Parathyroid adenoma (tissue), 2 donors: Measurements from ENCODE around the gene OR4D2.
A peak's percentile ranks its signal among the peaks of the same experiment; 100 is the strongest.

Experiments used
- H2AFZ ChIP-seq: fragments of 300-600 bp; sonication (generic); one replicate; pipeline ENCODE4 v1.7.0; 2017; ENCODE audit warnings: antibody characterized with exemption, mild to moderate bottlenecking
- H3K27ac ChIP-seq: fragments of 300-600 bp; sonication (generic); one replicate; pipeline ENCODE4 v1.7.0; 2017
- H3K27me3 ChIP-seq: fragments of 300-600 bp; sonication (generic); one replicate; pipeline ENCODE4 v1.7.0; 2017; ENCODE audit warnings: low read length; ENCODE audit not compliant: control insufficient read depth, insufficient read depth
- H3K36me3 ChIP-seq: fragments of 300-600 bp; sonication (generic); one replicate; pipeline ENCODE4 v1.7.0; 2017; ENCODE audit warnings: low read length; ENCODE audit not compliant: control insufficient read depth, insufficient read depth
- H3K4me1 ChIP-seq: fragments of 300-600 bp; sonication (generic); one replicate; pipeline ENCODE4 v1.7.0; 2017; ENCODE audit warnings: control low read depth
- H3K4me2 ChIP-seq: fragments of 300-600 bp; sonication (generic); one replicate; pipeline ENCODE4 v1.7.0; 2017; ENCODE audit warnings: low read length
- H3K4me3 ChIP-seq: fragments of 300-600 bp; sonication (generic); one replicate; pipeline ENCODE4 v1.7.0; 2017; ENCODE audit warnings: low read depth, low read length
- H3K79me2 ChIP-seq: fragments of 300-600 bp; sonication (generic); one replicate; pipeline ENCODE4 v1.7.0; 2017; ENCODE audit warnings: control low read depth
- H3K9ac ChIP-seq: fragments of 300-600 bp; sonication (generic); one replicate; pipeline ENCODE4 v1.7.0; 2017; ENCODE audit warnings: mild to moderate bottlenecking
- H3K9me3 ChIP-seq: fragments of 300-600 bp; sonication (generic); one replicate; pipeline ENCODE4 v1.7.0; 2017; ENCODE audit warnings: low read length; ENCODE audit not compliant: control insufficient read depth
- CTCF ChIP-seq: fragments of 300-600 bp; sonication (generic); IDR thresholded peaks from one replicate; pipeline ENCODE4 v1.7.0; 2017; ENCODE audit warnings: antibody characterized with exemption, mild to moderate bottlenecking
- donor health status: primary hyperparathyroidism.

The OR4D2 gene

GRCh38 chr17:58210922-58211321, 44.1 kb downstream of the OR4D2 start:
- no peaks in the 10 kb centered on the region for H3K9me3 ChIP-seq
- no peaks in the 10 kb centered on the region for H3K79me2 ChIP-seq
- TF ChIP-seq CTCF = no peak
- no peak overlapping the region for H3K4me2 ChIP-seq
- H3K4me1 ChIP-seq = no peaks in the 10 kb centered on the region
- H3K36me3 ChIP-seq = no peaks in the 10 kb centered on the region
- no peak overlapping the region for H2AFZ ChIP-seq
- H3K27ac ChIP-seq = no peak overlapping the region
- H3K4me3 ChIP-seq = no peak overlapping the region
- H3K27me3 ChIP-seq = no peaks in the 10 kb centered on the region
- H3K9ac ChIP-seq = no peak overlapping the region

GRCh38 chr17:58215685-58216084, 48.9 kb downstream of the OR4D2 start:
- Histone ChIP-seq H3K27ac (no peak overlapping the region), H3K4me3 (no peak overlapping the region), H2AFZ (no peak overlapping the region), H3K36me3 (no peaks in the 10 kb centered on the region), H3K79me2 (no peaks in the 10 kb centered on the region), H3K9ac (no peak overlapping the region), H3K27me3 (no peaks in the 10 kb centered on the region), H3K4me2 (no peak overlapping the region), H3K9me3 (no peaks in the 10 kb centered on the region), H3K4me1 (no peaks in the 10 kb centered on the region)
- no peak for TF ChIP-seq CTCF

GRCh38 chr17:58217766-58218165, 51.0 kb downstream of the OR4D2 start:
- TF ChIP-seq CTCF = no peak
- H3K27ac ChIP-seq = no peak overlapping the region
- no peaks in the 10 kb centered on the region for H3K36me3 ChIP-seq
- H3K79me2 ChIP-seq = no peaks in the 10 kb centered on the region
- no peak overlapping the region for H2AFZ ChIP-seq
- H3K9ac ChIP-seq = no peak overlapping the region
- H3K27me3 ChIP-seq = no peaks in the 10 kb centered on the region
- H3K4me3 ChIP-seq = no peak overlapping the region
- H3K9me3 ChIP-seq = no peaks in the 10 kb centered on the region
- no peaks in the 10 kb centered on the region for H3K4me1 ChIP-seq
- no peak overlapping the region for H3K4me2 ChIP-seq

- Histone ChIP-seq H3K9ac (no peak within 1 kb of the TSS), H2AFZ (peak within 1 kb of the TSS; percentile 94), H3K9me3 (no peaks in the 10 kb centered on the region), H3K4me1 (no peaks in the 10 kb centered on the region), H3K27ac (peak within 1 kb of the TSS; percentile 54), H3K27me3 (no peaks in the 10 kb centered on the region), H3K79me2 (no peaks in the 10 kb centered on the region), H3K4me3 (peak within 1 kb of the TSS; percentile 83), H3K4me2 (peak within 1 kb of the TSS; percentile 95), H3K36me3 (no peaks in the 10 kb centered on the region)
- TF ChIP-seq CTCF = peak; percentile 83
These were observed 52.4 kb downstream of the OR4D2 start, which contains the start of gene MKS1 for GRCh38 chr17:58219007-58219788. MKS1 (minus strand) TSS chr17:58219255; CDS start chr17:58219230, 25 bp downstream.

- Histone ChIP-seq H3K27me3 (no peaks in the 10 kb centered on the region), H3K79me2 (no peaks in the 10 kb centered on the region), H2AFZ (peak overlapping the region; percentile 94), H3K4me1 (no peaks in the 10 kb centered on the region), H3K4me2 (peak overlapping the region; percentile 95), H3K4me3 (peak overlapping the region; percentile 83), H3K9me3 (no peaks in the 10 kb centered on the region), H3K36me3 (no peaks in the 10 kb centered on the region), H3K9ac (no peak overlapping the region), H3K27ac (peak overlapping the region; percentile 54)
- TF ChIP-seq CTCF = no peak
These were observed 53.0 kb downstream of the OR4D2 start for GRCh38 chr17:58219789-58220183.
